ENCODE measurements around the gene RNF40.

RNF40 gene

DNA sequence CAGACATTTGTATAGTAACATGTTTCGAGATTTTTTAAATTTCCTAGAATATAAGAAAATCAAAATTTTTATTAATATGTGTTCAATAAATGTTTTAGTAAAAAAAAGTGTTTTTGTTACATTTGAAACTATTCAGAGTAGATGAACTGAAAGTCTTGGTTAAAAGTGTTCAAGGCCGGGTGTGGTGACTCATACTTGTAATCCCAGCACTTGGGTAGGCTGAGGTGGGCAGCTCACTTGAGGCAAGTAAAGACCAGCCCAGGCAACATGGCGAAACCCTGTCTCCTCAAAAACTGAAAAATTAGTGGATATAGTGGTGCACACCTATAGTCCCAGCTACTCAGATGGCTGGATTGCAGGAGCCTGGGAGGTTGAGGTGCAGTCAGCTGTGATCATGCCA, 30.7 kb upstream of the RNF40 start:
- no peaks in the 10 kb centered on the region for H4K20me1 ChIP-seq (ENCODE audit: insufficient read depth, low read length)
- H3K27ac ChIP-seq (ENCODE audit: low read length): no peak overlapping the region
- H3K9me3 ChIP-seq (replicated peaks; ENCODE audit: insufficient read depth, low read length): no peaks in the 10 kb centered on the region
- H3K79me2 ChIP-seq (ENCODE audit: low read length): peaks cover 22% of the 10 kb centered on the region
- no peaks in the 10 kb centered on the region for H3K27me3 ChIP-seq (replicated peaks; ENCODE audit: insufficient read depth, low read length)
- peaks cover 16% of the 10 kb centered on the region for H3K36me3 ChIP-seq (replicated peaks; ENCODE audit: insufficient read depth, low read length)
- H2AFZ ChIP-seq (ENCODE audit: low read length): no peak overlapping the region
- no peak overlapping the region for H3K9ac ChIP-seq (ENCODE audit: low read length)
- H3K4me2 ChIP-seq (ENCODE audit: low read depth, low read length): no peak overlapping the region
- H3F3A ChIP-seq (ENCODE audit: insufficient read depth, low read length): no peaks in the 10 kb centered on the region; the same call in 1 of the 2 replicates
- no peaks in the 10 kb centered on the region for H3K9me2 ChIP-seq (replicated peaks; ENCODE audit: insufficient read depth, low read length)
- no peak overlapping the region for H3K4me3 ChIP-seq (ENCODE audit: low read length)
- DNase-seq: no peak
- H3K4me1 ChIP-seq (ENCODE audit: low read length): no peaks in the 10 kb centered on the region
- TF ChIP-seq EZH2 (optimal IDR thresholded peaks at IDR 0.05; ENCODE audit: low read depth, low read length) (no peak), CTCF (IDR thresholded peaks at IDR 0.05; ENCODE audit: low read length) (no peak), EZH2phosphoT487 (IDR thresholded peaks at IDR 0.05; ENCODE audit: low read length) (no peak)

- Histone ChIP-seq H4K20me1 (ENCODE audit: insufficient read depth, low read length) (no peaks in the 10 kb centered on the region), H3K4me3 (ENCODE audit: low read length) (no peak overlapping the region), H3K36me3 (replicated peaks; ENCODE audit: insufficient read depth, low read length) (peaks cover 17% of the 10 kb centered on the region), H3K79me2 (ENCODE audit: low read length) (no peaks in the 10 kb centered on the region), H3K27ac (ENCODE audit: low read length) (no peak overlapping the region), H3K9ac (ENCODE audit: low read length) (no peak overlapping the region), H2AFZ (ENCODE audit: low read length) (no peak overlapping the region), H3K9me3 (replicated peaks; ENCODE audit: insufficient read depth, low read length) (no peaks in the 10 kb centered on the region), H3K27me3 (replicated peaks; ENCODE audit: insufficient read depth, low read length) (no peaks in the 10 kb centered on the region), H3F3A (ENCODE audit: insufficient read depth, low read length) (no peaks in the 10 kb centered on the region; the same call in 1 of the 2 replicates), H3K9me2 (replicated peaks; ENCODE audit: insufficient read depth, low read length) (no peaks in the 10 kb centered on the region), H3K4me2 (ENCODE audit: low read depth, low read length) (no peak overlapping the region), H3K4me1 (ENCODE audit: low read length) (no peaks in the 10 kb centered on the region)
- no peak for DNase-seq
- no peak for TF ChIP-seq EZH2phosphoT487 (IDR thresholded peaks at IDR 0.05; ENCODE audit: low read length)
- no peak for TF ChIP-seq CTCF (IDR thresholded peaks at IDR 0.05; ENCODE audit: low read length)
- TF ChIP-seq EZH2 (optimal IDR thresholded peaks at IDR 0.05; ENCODE audit: low read depth, low read length): no peak
These were observed 24.9 kb upstream of the RNF40 start for GRCh38 chr16:30736995-30737793.

GRCh38 chr16:30737794-30738648, 24.1 kb upstream of the RNF40 start:
- no peak overlapping the region for H3K27ac ChIP-seq (ENCODE audit: low read length)
- H3K36me3 ChIP-seq (replicated peaks; ENCODE audit: insufficient read depth, low read length): peaks cover 15% of the 10 kb centered on the region
- H3K4me1 ChIP-seq (ENCODE audit: low read length): no peaks in the 10 kb centered on the region
- H3K79me2 ChIP-seq (ENCODE audit: low read length): no peaks in the 10 kb centered on the region
- H2AFZ ChIP-seq (ENCODE audit: low read length): no peak overlapping the region
- no peak overlapping the region for H3K4me3 ChIP-seq (ENCODE audit: low read length)
- H3F3A ChIP-seq (ENCODE audit: insufficient read depth, low read length): no peaks in the 10 kb centered on the region; the same call in 1 of the 2 replicates
- H3K9me3 ChIP-seq (replicated peaks; ENCODE audit: insufficient read depth, low read length): no peaks in the 10 kb centered on the region
- no peak overlapping the region for H3K9ac ChIP-seq (ENCODE audit: low read length)
- no peaks in the 10 kb centered on the region for H3K27me3 ChIP-seq (replicated peaks; ENCODE audit: insufficient read depth, low read length)
- no peaks in the 10 kb centered on the region for H4K20me1 ChIP-seq (ENCODE audit: insufficient read depth, low read length)
- no peak for DNase-seq
- H3K9me2 ChIP-seq (replicated peaks; ENCODE audit: insufficient read depth, low read length): no peaks in the 10 kb centered on the region
- no peak for TF ChIP-seq EZH2phosphoT487 (IDR thresholded peaks at IDR 0.05; ENCODE audit: low read length)
- no peak for TF ChIP-seq CTCF (IDR thresholded peaks at IDR 0.05; ENCODE audit: low read length)
- TF ChIP-seq EZH2 (optimal IDR thresholded peaks at IDR 0.05; ENCODE audit: low read depth, low read length): no peak
- H3K4me2 ChIP-seq (ENCODE audit: low read depth, low read length): no peak overlapping the region

All from MM.1S (cell line).